DMS114 treated with DMSO at 0.1 percent for 48 hours (cell line): ENCODE data around the gene TMED1.

Experiments
- DNase-seq: peaks from one replicate; lab custom pipeline; 2025; ENCODE audit not compliant: unreplicated experiment; lab: John Stamatoyannopoulos, UW

The TMED1 gene

GRCh38 chr19:10812902-10813404 is 23.1 kb downstream of the TMED1 start:
- DNase-seq = no peak

GRCh38 chr19:10812196-10812595 is 23.8 kb downstream of the TMED1 start:
- no peak for DNase-seq

- no peak for DNase-seq
Measured at GRCh38 chr19:10811391-10812111, 24.5 kb downstream of the TMED1 start.

- DNase-seq = no peak
Measured at GRCh38 chr19:10809651-10810285, 26.2 kb downstream of the TMED1 start.

GRCh38 chr19:10808937-10809649 is 26.9 kb downstream of the TMED1 start:
- DNase-seq = no peak

GRCh38 chr19:10805758-10806247 is 30.2 kb downstream of the TMED1 start:
- DNase-seq = no peak

GRCh38 chr19:10805065-10805757 is 30.8 kb downstream of the TMED1 start:
- DNase-seq = no peak

- DNase-seq = no peak
Measured at GRCh38 chr19:10803252-10803651, 32.8 kb downstream of the TMED1 start.

- DNase-seq = no peak
Measured at GRCh38 chr19:10802479-10802878, 33.5 kb downstream of the TMED1 start.

- no peak for DNase-seq
Measured at GRCh38 chr19:10800488-10800887, 35.5 kb downstream of the TMED1 start.

- no peak for DNase-seq
Measured at GRCh38 chr19:10797541-10798256, 38.3 kb downstream of the TMED1 start.

GRCh38 chr19:10797078-10797477 is 38.9 kb downstream of the TMED1 start:
- DNase-seq = no peak

GRCh38 chr19:10796653-10797052 is 39.4 kb downstream of the TMED1 start:
- DNase-seq = no peak

- no peak for DNase-seq
Measured at GRCh38 chr19:10789866-10790265, 46.1 kb downstream of the TMED1 start.

GRCh38 chr19:10788146-10788545 is 47.9 kb downstream of the TMED1 start:
- DNase-seq = no peak

GRCh38 chr19:10784257-10784656 is 51.8 kb downstream of the TMED1 start:
- no peak for DNase-seq

- no peak for DNase-seq
Measured at GRCh38 chr19:10782795-10783194, 53.2 kb downstream of the TMED1 start.
